ENCODE results near the gene LIFR. TPM values are rescaled to one million over a fixed set of nuclear protein-coding genes. Genes with fewer than 3 reads are reported as not detected.

Gene LIFR
- total RNA-seq, 1 experiment from 2014 or later: 7.6 TPM

DNA sequence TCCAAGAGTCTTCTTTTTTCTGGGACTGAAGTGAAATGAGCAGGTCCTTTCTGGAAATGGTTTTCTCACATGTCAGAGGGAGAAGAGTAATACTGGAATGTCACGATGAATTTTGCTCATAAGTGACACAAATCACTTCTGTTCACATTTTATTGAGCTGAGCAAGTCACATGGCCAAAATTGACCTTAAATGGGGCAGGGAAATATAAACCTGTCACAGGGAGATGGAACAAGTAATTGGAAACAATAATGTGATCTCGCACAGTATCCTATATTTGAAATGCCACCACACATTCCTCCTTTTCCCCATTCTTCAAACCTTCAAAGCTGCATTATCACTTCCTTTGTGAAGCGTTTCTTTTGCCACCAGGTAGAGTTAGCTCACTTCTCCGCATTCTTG lies 25.2 kb upstream of the LIFR start:
- no TSS peak for BruUV-seq (replicated peaks)
- peaks cover 8% of the 10 kb centered on the region for H3K27me3 Mint-ChIP-seq (ENCODE audit: unreplicated experiment)
- no peaks in the 10 kb centered on the region for H3K9me3 Mint-ChIP-seq (ENCODE audit: low read depth, unreplicated experiment)
- TF ChIP-seq CTCF (IDR thresholded peaks at IDR 0.05; ENCODE audit: unreplicated experiment): no peak
- no peak overlapping the region for H3K4me3 Mint-ChIP-seq (ENCODE audit: low read depth, unreplicated experiment)
- CTCF ChIA-PET: no interaction called here
- intact Hi-C loops (cut with micrococcal nuclease; ENCODE audit: unreplicated experiment): no loop called here
- DNase-seq: no peak
- H3K4me1 Mint-ChIP-seq (ENCODE audit: low read depth, unreplicated experiment): no peaks in the 10 kb centered on the region
- no peaks in the 10 kb centered on the region for H3K36me3 Mint-ChIP-seq (ENCODE audit: insufficient read depth, unreplicated experiment)
- no peak overlapping the region for H3K27ac Mint-ChIP-seq (ENCODE audit: unreplicated experiment)

DNA sequence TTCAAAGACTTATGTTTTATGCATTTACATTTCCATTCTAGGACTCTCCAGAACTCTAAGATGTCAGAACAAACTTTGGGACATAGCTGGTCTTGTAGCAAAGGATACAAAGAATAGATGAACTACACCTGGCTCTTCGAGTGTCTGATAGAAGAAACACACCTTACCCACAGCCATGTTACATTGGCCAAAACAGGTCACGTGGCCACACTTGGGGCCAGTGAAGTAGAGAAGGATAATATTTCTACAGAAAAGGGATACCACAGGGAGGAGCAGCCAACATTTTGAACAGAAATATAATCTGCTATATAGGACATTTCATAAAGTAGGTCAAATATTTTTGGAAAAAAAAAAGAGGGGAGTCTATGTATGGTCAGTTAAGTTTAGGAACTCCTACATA lies 22.7 kb upstream of the LIFR start:
- intact Hi-C loops (cut with micrococcal nuclease; ENCODE audit: unreplicated experiment): no loop called here
- Mint-ChIP-seq H3K27me3 (ENCODE audit: unreplicated experiment) (peaks cover 8% of the 10 kb centered on the region), H3K9me3 (ENCODE audit: low read depth, unreplicated experiment) (no peaks in the 10 kb centered on the region), H3K36me3 (ENCODE audit: insufficient read depth, unreplicated experiment) (no peaks in the 10 kb centered on the region), H3K4me3 (ENCODE audit: low read depth, unreplicated experiment) (no peak overlapping the region), H3K27ac (ENCODE audit: unreplicated experiment) (no peak overlapping the region), H3K4me1 (ENCODE audit: low read depth, unreplicated experiment) (no peaks in the 10 kb centered on the region)
- CTCF ChIA-PET: no interaction called here
- BruUV-seq (replicated peaks): no TSS peak
- no peak for DNase-seq
- no peak for TF ChIP-seq CTCF (IDR thresholded peaks at IDR 0.05; ENCODE audit: unreplicated experiment)

DNA sequence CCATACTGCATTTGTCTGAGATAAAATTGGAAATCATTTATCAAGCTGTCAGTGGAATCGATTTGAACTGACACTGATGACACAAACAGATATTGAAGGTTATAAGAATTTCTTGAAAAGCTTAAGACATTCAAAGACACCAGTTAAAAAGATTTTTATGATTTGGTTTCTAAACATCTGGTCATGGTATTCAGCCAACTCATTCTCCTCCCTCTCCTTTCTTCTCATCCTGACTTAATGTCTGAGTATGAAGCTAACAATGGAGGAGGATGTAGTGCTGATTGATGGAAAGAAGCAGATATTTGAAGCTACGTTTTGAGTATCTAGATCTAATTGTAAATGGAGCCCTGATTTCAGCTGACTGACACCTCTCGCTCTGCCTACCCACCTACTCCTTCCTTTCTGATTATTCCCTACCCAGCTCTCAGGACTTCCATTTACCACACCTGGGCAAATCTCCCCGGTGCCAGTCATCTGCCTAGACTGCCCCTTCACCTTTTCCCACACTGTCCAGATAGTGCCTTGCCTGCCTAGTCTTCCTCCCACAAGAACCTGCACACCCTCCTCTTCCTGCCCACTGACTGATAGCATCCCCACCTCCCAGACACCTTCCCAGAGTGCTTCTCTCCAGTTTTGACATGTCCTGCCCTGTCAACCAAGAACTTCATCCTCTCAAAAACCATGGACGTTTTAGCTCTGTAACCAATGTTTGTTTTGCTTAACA lies 20.7 kb upstream of the LIFR start:
- no peak for DNase-seq
- intact Hi-C loops (cut with micrococcal nuclease; ENCODE audit: unreplicated experiment): no loop called here
- CTCF ChIA-PET: no interaction called here
- Mint-ChIP-seq H3K36me3 (ENCODE audit: insufficient read depth, unreplicated experiment) (no peaks in the 10 kb centered on the region), H3K4me3 (ENCODE audit: low read depth, unreplicated experiment) (no peak overlapping the region), H3K27me3 (ENCODE audit: unreplicated experiment) (peaks cover 8% of the 10 kb centered on the region), H3K27ac (ENCODE audit: unreplicated experiment) (no peak overlapping the region), H3K9me3 (ENCODE audit: low read depth, unreplicated experiment) (no peaks in the 10 kb centered on the region), H3K4me1 (ENCODE audit: low read depth, unreplicated experiment) (no peaks in the 10 kb centered on the region)
- no TSS peak for BruUV-seq (replicated peaks)
- no peak for TF ChIP-seq CTCF (IDR thresholded peaks at IDR 0.05; ENCODE audit: unreplicated experiment)

DNA sequence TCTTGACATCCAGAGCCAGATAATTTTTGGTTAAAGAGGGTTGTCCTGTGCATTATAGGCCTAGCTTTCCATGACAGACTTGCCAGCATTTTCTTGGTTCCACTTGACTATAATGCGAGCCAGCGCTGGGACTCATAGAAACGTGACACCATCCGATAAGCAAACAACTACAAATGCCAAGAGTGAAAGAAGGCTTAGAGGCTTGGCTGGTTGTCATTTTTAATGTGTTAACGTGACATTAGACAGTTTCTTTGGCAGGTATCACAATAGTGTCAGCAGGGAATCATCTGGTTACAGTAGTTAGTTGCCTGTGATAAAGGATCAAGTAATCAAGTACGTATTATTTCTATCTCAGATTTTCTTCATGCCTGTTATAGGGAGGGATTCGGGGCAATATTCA lies 20.0 kb upstream of the LIFR start:
- no peaks in the 10 kb centered on the region for H3K36me3 Mint-ChIP-seq (ENCODE audit: insufficient read depth, unreplicated experiment)
- H3K9me3 Mint-ChIP-seq (ENCODE audit: low read depth, unreplicated experiment): no peaks in the 10 kb centered on the region
- no peak overlapping the region for H3K4me3 Mint-ChIP-seq (ENCODE audit: low read depth, unreplicated experiment)
- intact Hi-C loops (cut with micrococcal nuclease; ENCODE audit: unreplicated experiment): no loop called here
- BruUV-seq (replicated peaks): no TSS peak
- no peak overlapping the region for H3K27ac Mint-ChIP-seq (ENCODE audit: unreplicated experiment)
- H3K27me3 Mint-ChIP-seq (ENCODE audit: unreplicated experiment): peaks cover 8% of the 10 kb centered on the region
- no peak for DNase-seq
- CTCF ChIA-PET: no interaction called here
- no peak for TF ChIP-seq CTCF (IDR thresholded peaks at IDR 0.05; ENCODE audit: unreplicated experiment)
- H3K4me1 Mint-ChIP-seq (ENCODE audit: low read depth, unreplicated experiment): no peaks in the 10 kb centered on the region

All from Calu3 (cell line).